Ovary (tissue), 9 donors: ENCODE measurements around the gene CCDC102A. TPM values are rescaled to one million over a fixed set of nuclear protein-coding genes. Genes with fewer than 3 reads are reported as not detected.
"Not testable (repeated sequence)": the region's sequence is repeated elsewhere in the genome, so short reads cannot be mapped to it uniquely, and the experiment has no call there.

Source experiments
- DNase-seq, 5 donors: peaks; one replicate each; pipeline ENCODE4 v3.0.0-alpha.2; 2019 to 2020
- H3K27ac ChIP-seq, 2 donors: fragments of 200-600 bp; one replicate each; pipeline versions ENCODE4 v1.5.1 to v1.8.0; 2019 to 2022
- H3K27me3 ChIP-seq: fragments of 200-600 bp; one replicate; pipeline ENCODE4 v1.8.0; 2022
- H3K36me3 ChIP-seq: fragments of 200-600 bp; sonication (generic); one replicate; pipeline ENCODE4 v1.5.1; 2019
- H3K4me1 ChIP-seq: one replicate; pipeline ENCODE4 v1.8.1; 2013; ENCODE audit warnings: mild to moderate bottlenecking, moderate library complexity; ENCODE audit not compliant: insufficient read depth
- H3K4me3 ChIP-seq: fragments of 200-600 bp; sonication (generic); one replicate; pipeline ENCODE4 v1.5.1; 2017
- H3K9me3 ChIP-seq, 2 donors: fragments of 200-600 bp in 1 of 2; sonication (generic) in 1 of 2; one replicate each; pipeline versions ENCODE4 v1.5.1 to v1.8.1; 2013 to 2019; ENCODE audit warnings: mild to moderate bottlenecking in 1 of 2, moderate library complexity in 1 of 2
- CTCF ChIP-seq, 3 donors: fragments of 450-650 bp in 2 of 3; fragments of 200-600 bp in 1 of 3; IDR thresholded peaks; one replicate each; pipeline versions ENCODE4 v1.5.1 to v1.8.0; 2016 to 2022; ENCODE audit warnings: antibody characterized with exemption in 3 of 3, mild to moderate bottlenecking in 1 of 3
- EP300 ChIP-seq: sonication (generic); formaldehyde crosslinking; IDR thresholded peaks from one replicate; pipeline ENCODE4 v1.6.1; 2017; ENCODE audit warnings: antibody characterized with exemption
- POLR2A ChIP-seq: fragments of 450-650 bp; IDR thresholded peaks from one replicate; pipeline ENCODE4 v1.6.1; 2017; ENCODE audit warnings: antibody characterized with exemption, mild to moderate bottlenecking, moderate library complexity
- WGBS, 3 donors: extraction: QIAGEN DNeasy Blood & Tissue Kit in 1 of 3; methylation state at CpG; one replicate each; pipeline versions ENCODE4 v1.1.5 to v1.1.7; 2013 to 2017; 5-methylcytosine and 5-hydroxymethylcytosine counted together
- intact Hi-C, 4 donors: fragments of 100-400 bp; cut with DNase I; formaldehyde crosslinking; loops; one replicate each; pipeline versions ENCODE4 v1.11.0 to v1.15.1; 2022 to 2023
- polyA plus RNA-seq, 2 donors: library from polyadenylated mRNA; stranded (reverse); fragments of 200-250 nt in 1 of 2; fragments of 350-450 nt in 1 of 2; fragmentation: Illumina TruSeq in 1 of 2; extraction: RNeasy Lipid Tissue Mini Kit (QIAGEN cat#74804) in 1 of 2; gene quantifications; one replicate each; pipeline ENCODE4 v1.2.3, GENCODE V29; 2013 to 2014
- total RNA-seq, 7 donors: library from RNA; depleted of rRNA in 2 of 7; stranded (reverse); fragments of >200 nt in 2 of 7; fragmentation: NEBNext Ultra II Directional in 3 of 7; extraction: Animal tissue kit (Norgen Biotek cat#: 25700) in 3 of 7; gene quantifications; one replicate each; pipeline versions ENCODE4 v1.1.0 to v1.2.4, GENCODE V29; 2016 to 2023
- donor health status: DM: no; HTN: no; CAD: no; lungs with moderate emphysema.
- donor health status: DM: no; HTN: no; CAD: no.
- donor health status: Bipolar disorder and iron deficiency.
- donor health status: DM: yes; HTN: yes; CAD: no.
- donor health status: DM: no; HTN: no; CAD: no.
- donor health status: DM: yes; HTN: yes; CAD: no.

CCDC102A gene
- total and polyA plus RNA-seq, 9 donors: 5.9 to 22.4 (median 12.5) TPM

GRCh38 chr16:57502048-57502775 lies 34.2 kb downstream of the CCDC102A start:
- 82 to 87% (median 85%) methylated on average over 12 of the region's 12 CpGs for WGBS, 3 donors
- Histone ChIP-seq H3K36me3 (no peaks in the 10 kb centered on the region), H3K27me3 (no peaks in the 10 kb centered on the region), H3K27ac (no peak overlapping the region), H3K9me3 (no peaks in the 10 kb centered on the region), H3K4me1 (no peaks in the 10 kb centered on the region), H3K4me3 (no peak overlapping the region)
- intact Hi-C loops: no loop called here
- no peak for TF ChIP-seq POLR2A
- no peak for DNase-seq

- H3K9me3 ChIP-seq: no peaks in the 10 kb centered on the region
- no peak overlapping the region for H3K27ac ChIP-seq
- 73 to 83% (median 77%) methylated on average over 7 of the region's 7 CpGs for WGBS, 3 donors
- DNase-seq: no peak
- no peaks in the 10 kb centered on the region for H3K27me3 ChIP-seq
- TF ChIP-seq POLR2A (no peak), CTCF (IDR thresholded peaks at IDR 0.05) (no peak), EP300 (no peak)
- H3K4me1 ChIP-seq: no peaks in the 10 kb centered on the region
- intact Hi-C loops: no loop called here
- no peaks in the 10 kb centered on the region for H3K36me3 ChIP-seq
- no peak overlapping the region for H3K4me3 ChIP-seq
These were observed 34.9 kb downstream of the CCDC102A start for GRCh38 chr16:57501492-57501891.

- Histone ChIP-seq H3K4me3 (no peak overlapping the region), H3K9me3 (no peaks in the 10 kb centered on the region), H3K27me3 (no peaks in the 10 kb centered on the region), H3K27ac (no peak overlapping the region), H3K4me1 (no peaks in the 10 kb centered on the region), H3K36me3 (no peaks in the 10 kb centered on the region)
- DNase-seq: no peak
- intact Hi-C loops: no loop called here
- WGBS, 3 donors: 59 to 67% (median 60%) methylated on average over 9 of the region's 9 CpGs
- TF ChIP-seq POLR2A: no peak
- TF ChIP-seq CTCF (IDR thresholded peaks at IDR 0.05): no peak
- TF ChIP-seq EP300: no peak
These were observed 35.7 kb downstream of the CCDC102A start for GRCh38 chr16:57500578-57501111.

- intact Hi-C loops, DNase-seq, H3K36me3 ChIP-seq, H3K4me3 ChIP-seq, H3K27ac ChIP-seq, H3K4me1 ChIP-seq, H3K9me3 ChIP-seq, H3K27me3 ChIP-seq: not testable (repeated sequence)
- WGBS, 3 donors: 86% methylated on average over 11 of the region's 11 CpGs
These were observed 36.4 kb downstream of the CCDC102A start for GRCh38 chr16:57499941-57500340.

GRCh38 chr16:57498031-57498430 lies 38.3 kb downstream of the CCDC102A start:
- intact Hi-C loops: no loop called here
- 88 to 95% (median 91%) methylated on average over 4 of the region's 4 CpGs for WGBS, 3 donors
- no peak overlapping the region for H3K27ac ChIP-seq
- H3K9me3 ChIP-seq: no peaks in the 10 kb centered on the region
- no peak for DNase-seq
- H3K4me3 ChIP-seq: no peak overlapping the region
- H3K36me3 ChIP-seq: no peaks in the 10 kb centered on the region
- TF ChIP-seq POLR2A (no peak), CTCF (IDR thresholded peaks at IDR 0.05) (no peak), EP300 (no peak)
- no peaks in the 10 kb centered on the region for H3K27me3 ChIP-seq
- no peaks in the 10 kb centered on the region for H3K4me1 ChIP-seq
